Skeletal muscle cell (primary cell): ENCODE measurements around the gene TRIM17.

ENCODE experiments used
- DNase-seq: peaks from one replicate; pipeline ENCODE4 v3.0.0-alpha.2; 2010; ENCODE audit warnings: low read depth
- H3K4me3 ChIP-seq: 2 replicates; pipeline ENCODE4 v1.5.1; 2011; ENCODE audit warnings: low read depth, mild to moderate bottlenecking, control low read depth, low read length, moderate library complexity

Gene TRIM17

DNA sequence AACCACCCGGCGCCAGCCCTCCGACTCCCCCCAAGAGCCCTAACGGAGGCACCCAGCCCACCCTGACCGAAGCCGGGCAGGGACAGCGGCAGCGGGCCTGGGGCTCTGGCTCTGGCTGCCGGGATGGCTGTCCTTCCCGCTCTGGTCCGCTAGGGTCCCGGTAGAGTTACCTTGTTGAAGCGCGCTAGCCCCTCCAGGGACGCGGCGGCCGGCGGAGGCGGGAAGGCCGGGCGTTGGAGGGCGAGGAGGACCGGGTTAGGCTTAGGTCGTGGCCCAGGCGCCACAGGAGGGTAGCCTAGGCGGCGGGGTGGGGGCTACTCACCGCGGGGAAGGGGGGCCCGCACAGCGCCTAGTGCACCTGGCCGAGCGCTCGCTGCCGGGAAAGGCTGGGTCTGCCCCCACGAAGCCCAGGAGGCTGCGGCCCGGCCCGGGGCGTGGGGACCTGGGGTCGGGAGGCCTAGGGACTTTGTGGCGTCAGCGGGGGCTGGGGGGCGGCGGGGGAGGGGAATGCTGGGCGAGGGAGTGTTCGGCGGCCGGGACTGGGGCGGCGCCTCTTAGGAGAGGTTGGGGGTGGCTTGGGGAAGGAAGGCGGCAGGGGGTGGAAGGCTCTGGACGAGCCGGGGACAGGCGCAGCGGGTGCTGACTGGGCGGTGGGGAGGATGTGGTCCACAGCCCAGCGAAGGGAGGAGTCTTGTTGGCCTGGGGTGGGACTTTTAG is at the start of gene TRIM17:
Gene TRIM17, minus strand, starts transcription at position 645 of the 717 bp plus-strand sequence. CDS start 1,789 bp downstream, outside the sequence.
- H3K4me3 ChIP-seq = peak within 1 kb of the TSS; percentile 45
- DNase-seq = no peak

GRCh38 chr1:228465571-228466146 is 49.0 kb upstream of the TRIM17 start:
- no peak for DNase-seq
- H3K4me3 ChIP-seq = no peak overlapping the region

- peak overlapping the region; percentile 52 for H3K4me3 ChIP-seq
- no peak for DNase-seq
Measured at GRCh38 chr1:228465141-228465540, 48.5 kb upstream of the TRIM17 start.

DNA sequence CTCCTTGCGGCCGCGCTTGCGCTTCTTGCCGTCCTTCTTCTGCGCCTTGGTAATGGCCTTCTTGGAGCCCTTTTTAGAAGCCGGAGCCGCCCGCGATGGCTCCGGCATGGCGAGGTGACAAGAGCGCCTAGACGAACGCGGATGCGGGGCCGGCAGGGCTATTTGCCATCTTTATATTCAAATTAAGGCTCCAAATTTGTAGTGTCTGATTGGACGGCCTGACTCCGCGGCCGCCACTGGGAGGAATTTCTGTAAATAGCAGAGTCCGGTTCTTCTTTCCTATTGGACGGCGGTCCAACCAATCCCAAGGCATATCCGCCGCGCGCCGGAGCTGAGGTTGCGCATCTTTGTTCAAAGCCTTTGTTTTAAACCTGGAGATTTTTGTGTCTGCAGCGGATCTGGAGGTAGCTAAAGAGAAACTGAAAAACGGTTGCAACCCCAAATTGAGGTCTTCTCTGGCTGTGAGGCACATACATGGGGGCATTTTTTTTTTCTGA is 47.9 kb upstream of the TRIM17 start:
- peak; percentile 36 for DNase-seq
- peak overlapping the region; percentile 52 for H3K4me3 ChIP-seq

DNA sequence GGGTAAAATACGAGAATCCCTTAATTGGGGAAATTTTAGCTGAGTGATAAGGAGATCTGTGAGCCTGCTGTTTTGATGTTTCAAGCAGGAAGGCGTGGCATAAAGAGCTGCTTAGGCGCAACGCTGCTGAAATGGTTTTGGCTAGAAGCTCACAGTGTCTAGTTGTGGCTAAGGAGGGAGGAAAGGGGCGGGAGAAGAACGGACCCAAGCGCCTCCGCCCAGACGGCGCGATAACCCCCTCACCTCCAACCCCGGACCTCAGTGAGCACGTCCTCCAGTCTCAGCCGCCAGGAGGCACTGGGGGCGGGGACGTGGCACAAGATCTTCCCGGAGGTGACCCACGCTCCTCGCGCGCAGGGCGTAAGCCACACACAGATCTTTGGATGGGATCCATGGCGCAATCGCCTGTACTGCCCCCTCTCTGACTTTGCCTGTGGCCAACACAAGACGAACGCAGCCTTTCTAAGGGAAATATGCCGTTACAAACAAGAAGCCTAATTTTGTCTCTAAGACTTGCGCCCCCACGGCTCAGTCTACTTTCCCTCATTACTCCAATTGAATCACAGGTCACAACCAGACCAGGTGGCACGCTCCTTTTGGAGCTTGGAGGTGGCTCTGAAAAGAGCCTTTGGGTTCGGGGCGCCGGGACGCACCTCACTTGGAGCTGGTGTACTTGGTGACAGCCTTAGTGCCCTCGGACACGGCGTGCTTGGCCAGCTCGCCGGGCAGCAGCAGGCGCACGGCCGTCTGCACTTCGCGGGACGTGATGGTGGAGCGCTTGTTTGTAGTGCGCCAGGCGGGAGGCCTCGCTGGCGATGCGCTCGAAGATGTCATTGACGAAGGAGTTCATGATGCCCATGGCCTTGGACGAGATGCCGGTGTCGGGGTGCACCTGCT is 47.1 kb upstream of the TRIM17 start:
- H3K4me3 ChIP-seq = peak overlapping the region; percentile 52
- DNase-seq = no peak

DNA sequence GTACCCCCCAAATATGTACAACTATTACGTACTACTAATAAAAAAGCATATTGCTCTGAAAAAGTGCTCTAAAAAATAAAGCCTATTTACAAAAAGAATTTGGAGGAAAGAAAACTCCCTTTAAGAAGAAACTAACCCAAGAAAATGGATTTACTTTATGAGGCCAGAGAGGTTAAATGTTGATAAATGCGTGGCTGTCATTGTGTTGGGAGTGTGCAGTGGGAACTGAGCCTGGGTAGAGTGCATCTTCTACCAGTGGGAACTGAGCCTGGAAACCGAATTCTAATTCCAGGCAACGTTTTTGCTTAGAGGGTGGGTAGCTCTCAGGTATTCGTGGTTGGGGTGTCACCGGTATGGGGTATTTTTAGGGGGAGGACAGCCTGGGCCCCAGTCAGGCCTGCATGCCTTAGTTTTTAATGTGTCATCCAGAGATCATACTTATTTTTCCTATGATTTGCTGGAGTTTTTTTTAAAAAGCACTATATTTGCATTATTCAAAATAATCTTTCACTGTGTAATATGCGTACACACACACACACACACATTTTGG is 46.4 kb upstream of the TRIM17 start:
- H3K4me3 ChIP-seq = no peak overlapping the region
- DNase-seq = no peak

DNA sequence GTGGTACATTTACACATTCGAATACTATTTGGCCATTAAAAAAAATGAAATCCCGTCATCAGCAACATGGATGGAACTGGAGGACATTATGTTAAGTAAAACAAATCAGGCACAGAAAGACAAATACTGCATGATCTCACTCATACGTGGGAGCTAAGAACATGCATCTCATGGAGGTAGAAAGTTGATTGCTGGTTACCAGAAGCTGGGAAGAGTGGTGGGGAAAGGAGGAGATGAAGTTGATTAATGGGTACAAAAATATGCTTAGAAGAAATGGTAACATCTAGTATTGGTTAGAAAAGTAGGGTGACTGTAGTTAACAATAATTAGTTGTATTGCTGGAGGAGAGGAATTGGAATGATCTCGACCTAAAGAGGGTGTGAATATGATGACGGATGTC is 45.9 kb upstream of the TRIM17 start:
- no peak for DNase-seq
- H3K4me3 ChIP-seq = no peak overlapping the region

- H3K4me3 ChIP-seq = no peak overlapping the region
- DNase-seq = no peak
Measured at GRCh38 chr1:228460821-228461220, 44.2 kb upstream of the TRIM17 start.

GRCh38 chr1:228459091-228459993 is 42.7 kb upstream of the TRIM17 start:
- peak overlapping the region; percentile 74 for H3K4me3 ChIP-seq
- no peak for DNase-seq

DNA sequence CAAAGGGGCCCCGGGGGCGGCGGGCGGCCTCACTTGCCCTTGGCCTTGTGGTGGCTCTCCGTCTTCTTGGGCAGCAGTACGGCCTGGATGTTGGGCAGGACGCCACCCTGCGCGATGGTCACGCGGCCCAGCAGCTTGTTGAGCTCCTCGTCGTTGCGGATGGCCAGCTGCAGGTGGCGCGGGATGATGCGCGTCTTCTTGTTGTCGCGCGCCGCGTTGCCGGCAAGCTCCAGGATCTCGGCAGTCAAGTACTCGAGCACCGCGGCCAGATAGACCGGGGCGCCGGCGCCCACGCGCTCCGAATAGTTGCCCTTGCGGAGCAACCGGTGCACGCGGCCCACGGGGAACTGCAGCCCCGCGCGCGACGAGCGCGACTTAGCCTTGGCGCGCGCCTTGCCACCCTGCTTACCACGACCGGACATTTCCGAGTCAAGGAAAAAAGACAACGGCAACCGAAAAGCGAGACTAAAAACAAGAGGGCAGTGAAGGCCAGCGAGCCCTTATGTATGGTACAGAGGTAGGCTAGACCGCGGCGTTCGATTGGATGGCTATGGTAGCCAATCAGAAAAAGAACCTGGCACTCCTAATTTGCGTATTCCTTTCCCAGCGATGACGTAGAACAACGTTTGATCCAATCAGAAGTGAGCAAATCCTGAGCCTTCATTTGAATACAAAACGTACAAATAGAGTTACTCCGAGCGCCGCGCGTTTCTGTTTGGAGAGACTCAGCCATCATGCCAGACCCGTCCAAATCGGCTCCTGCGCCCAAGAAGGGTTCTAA is 40.9 kb upstream of the TRIM17 start:
- H3K4me3 ChIP-seq = peak overlapping the region; percentile 74
- peak; percentile 95 for DNase-seq

DNA sequence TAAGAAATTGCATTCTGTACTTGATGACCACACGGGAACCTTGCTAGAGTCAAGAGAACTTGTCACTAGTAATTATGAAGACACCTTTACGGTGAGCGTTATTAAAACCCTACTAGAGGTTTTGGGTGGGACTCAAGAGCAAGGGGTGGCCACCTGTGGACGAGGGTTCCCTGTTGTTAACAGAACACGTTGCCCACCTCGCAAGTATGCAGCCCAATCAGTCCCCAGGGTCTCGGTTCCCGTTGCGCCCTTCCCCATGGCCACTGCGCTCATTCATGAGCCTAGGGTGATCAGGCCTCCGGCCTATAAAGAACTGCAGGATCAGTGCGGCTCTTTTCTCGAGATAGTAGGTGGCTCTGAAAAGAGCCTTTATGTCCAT is 40.3 kb upstream of the TRIM17 start:
- H3K4me3 ChIP-seq = peak overlapping the region; percentile 74
- no peak for DNase-seq

- peak overlapping the region; percentile 74 for H3K4me3 ChIP-seq
Measured at GRCh38 chr1:228456252-228457016, 39.8 kb upstream of the TRIM17 start.

DNA sequence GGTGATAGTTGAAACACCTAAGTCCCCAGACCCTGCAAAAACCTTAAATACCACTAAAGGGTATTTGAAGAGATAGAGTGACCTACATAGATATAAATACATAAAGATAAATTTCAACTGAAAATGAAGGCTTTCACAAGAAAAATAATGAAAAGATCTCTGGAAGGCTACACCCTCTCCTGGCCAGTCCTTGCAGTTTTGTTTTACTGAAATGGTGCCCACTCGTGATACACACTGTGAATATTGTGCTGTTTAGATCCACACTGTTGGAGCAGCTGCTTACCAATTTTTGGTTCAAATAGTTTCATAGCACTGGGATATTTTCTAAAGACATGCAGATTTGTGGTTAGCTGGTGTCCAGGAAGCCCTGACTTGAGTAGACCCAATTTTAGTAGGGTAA is 39.1 kb upstream of the TRIM17 start:
- DNase-seq = no peak
- no peak overlapping the region for H3K4me3 ChIP-seq

More at GRCh38 chr1:228456252-228457016, 39.8 kb upstream of the TRIM17 start:
- DNase-seq = no peak

GRCh38 chr1:228454238-228454637 is 37.6 kb upstream of the TRIM17 start:
- no peak for DNase-seq
- H3K4me3 ChIP-seq = no peak overlapping the region

GRCh38 chr1:228453614-228454013 is 37.0 kb upstream of the TRIM17 start:
- no peak for DNase-seq
- no peak overlapping the region for H3K4me3 ChIP-seq

DNA sequence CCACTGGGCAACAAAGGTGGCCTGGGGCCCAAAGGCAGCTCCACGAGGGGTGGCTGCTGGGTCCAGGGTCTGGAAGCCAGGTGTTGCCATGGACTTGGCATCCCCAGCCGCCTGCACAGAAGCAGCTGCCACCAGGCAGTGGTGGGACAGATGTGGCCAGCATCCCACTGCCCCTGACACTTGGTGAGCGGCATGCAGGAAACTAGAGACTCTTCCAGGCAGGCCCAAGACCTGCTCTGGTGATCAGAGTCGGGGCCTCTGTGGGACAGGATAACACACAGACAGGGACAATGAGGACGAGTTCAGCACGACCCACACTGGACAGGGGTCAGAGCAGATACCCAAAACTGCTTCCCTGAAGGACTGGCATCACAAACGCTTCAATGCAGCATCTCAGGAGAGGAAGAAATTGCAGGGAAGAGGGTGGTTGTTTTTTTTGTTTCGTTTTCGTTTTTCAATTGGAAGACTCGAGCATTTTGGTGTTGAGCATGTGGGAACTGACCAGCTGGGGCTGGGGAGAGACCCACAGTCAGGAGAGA is 36.4 kb upstream of the TRIM17 start:
- H3K4me3 ChIP-seq = no peak overlapping the region
- no peak for DNase-seq
